ENCODE measurements around the gene TMEM141. TPM values are rescaled to one million over a fixed set of nuclear protein-coding genes. Genes with fewer than 3 reads are reported as not detected.
"Not testable (repeated sequence)": the region's sequence is repeated elsewhere in the genome, so short reads cannot be mapped to it uniquely, and the experiment has no call there.

Gene TMEM141
- total and polyA plus RNA-seq, 2 experiments from 2014 or later, result 200 to 238 TPM

- Histone ChIP-seq H3K36me3 (no peaks in the 10 kb centered on the region), H3K4me1 (ENCODE audit: low read depth) (peaks cover 4% of the 10 kb centered on the region), H3K27me3 (no peaks in the 10 kb centered on the region), H3K27ac (no peak overlapping the region), H3K4me3 (no peak overlapping the region), H3K9me3 (ENCODE audit: low read depth) (no peaks in the 10 kb centered on the region)
- TF ChIP-seq CTCF (IDR thresholded peaks at IDR 0.05; ENCODE audit: low read depth, low read length), result no peak
- DNase-seq (ENCODE audit: low read depth in 1 of 2, low spot score in 1 of 2), result no peak
Observed at GRCh38 chr9:136765041-136765440, 26.1 kb upstream of the TMEM141 start.

GRCh38 chr9:136765745-136766409 lies 25.3 kb upstream of the TMEM141 start:
- H3K36me3 ChIP-seq; H3K27me3 ChIP-seq; H3K9me3 ChIP-seq (ENCODE audit: low read depth); H3K4me3 ChIP-seq; DNase-seq (ENCODE audit: low read depth in 1 of 2, low spot score in 1 of 2); H3K4me1 ChIP-seq (ENCODE audit: low read depth): not testable (repeated sequence)
- H3K27ac ChIP-seq, result peak overlapping the region; percentile 55

- DNase-seq (ENCODE audit: low read depth in 1 of 2, low spot score in 1 of 2), result peak in 1 of 2 donors; percentile 47
- TF ChIP-seq CTCF (IDR thresholded peaks at IDR 0.05; ENCODE audit: low read depth, low read length), result peak; percentile 32
- not testable (repeated sequence) for H3K27me3 ChIP-seq; H3K27ac ChIP-seq; H3K4me1 ChIP-seq (ENCODE audit: low read depth); H3K4me3 ChIP-seq; H3K36me3 ChIP-seq; H3K9me3 ChIP-seq (ENCODE audit: low read depth)
Observed at GRCh38 chr9:136766410-136767120, 24.6 kb upstream of the TMEM141 start.

- Histone ChIP-seq H3K9me3 (ENCODE audit: low read depth) (no peaks in the 10 kb centered on the region), H3K27me3 (no peaks in the 10 kb centered on the region), H3K36me3 (no peaks in the 10 kb centered on the region), H3K4me1 (ENCODE audit: low read depth) (no peaks in the 10 kb centered on the region), H3K4me3 (peak overlapping the region; percentile 25), H3K27ac (no peak overlapping the region)
- peak; percentile 58 for TF ChIP-seq CTCF (IDR thresholded peaks at IDR 0.05; ENCODE audit: low read depth, low read length)
- DNase-seq (ENCODE audit: low read depth in 1 of 2, low spot score in 1 of 2), result peak; percentile 21 to 78
Observed at GRCh38 chr9:136769710-136770191, 21.4 kb upstream of the TMEM141 start.

- DNase-seq (ENCODE audit: low read depth in 1 of 2, low spot score in 1 of 2), result no peak
- H3K9me3 ChIP-seq (ENCODE audit: low read depth), result no peaks in the 10 kb centered on the region
- no peak for TF ChIP-seq CTCF (IDR thresholded peaks at IDR 0.05; ENCODE audit: low read depth, low read length)
- no peaks in the 10 kb centered on the region for H3K27me3 ChIP-seq
- no peaks in the 10 kb centered on the region for H3K4me1 ChIP-seq (ENCODE audit: low read depth)
- H3K27ac ChIP-seq, result no peak overlapping the region
- H3K36me3 ChIP-seq, result no peaks in the 10 kb centered on the region
- no peak overlapping the region for H3K4me3 ChIP-seq
Observed at GRCh38 chr9:136771907-136772415, 19.2 kb upstream of the TMEM141 start.

Measured in cardiac muscle cell (in vitro differentiated cells and primary cell).